HG03558 (cell line): ENCODE results near the gene PMEPA1.

ENCODE experiments used
- ATAC-seq: cut with Tn5 transposase; IDR thresholded peaks from one replicate; pipeline ENCODE4 v1.9.1; 2021; ENCODE audit warnings: moderate number of reproducible peaks; ENCODE audit not compliant: unreplicated experiment; ENCODE audit errors: extremely low read depth

The PMEPA1 gene

GRCh38 chr20:57680934-57681914 is 28.6 kb downstream of the PMEPA1 start:
- no peak for ATAC-seq

GRCh38 chr20:57680131-57680716 is 29.6 kb downstream of the PMEPA1 start:
- peak; percentile 44 for ATAC-seq

GRCh38 chr20:57679113-57679512 is 30.7 kb downstream of the PMEPA1 start:
- ATAC-seq = no peak

GRCh38 chr20:57678340-57678739 is 31.5 kb downstream of the PMEPA1 start:
- ATAC-seq = no peak

GRCh38 chr20:57677584-57677982 is 32.2 kb downstream of the PMEPA1 start:
- ATAC-seq = no peak

- no peak for ATAC-seq
These were observed 32.9 kb downstream of the PMEPA1 start for GRCh38 chr20:57676589-57677583.

- no peak for ATAC-seq
These were observed 34.0 kb downstream of the PMEPA1 start for GRCh38 chr20:57675773-57676172.

GRCh38 chr20:57672953-57673575 is 36.8 kb downstream of the PMEPA1 start:
- no peak for ATAC-seq

GRCh38 chr20:57672164-57672563 is 37.7 kb downstream of the PMEPA1 start:
- ATAC-seq = no peak

- ATAC-seq = no peak
These were observed 38.2 kb downstream of the PMEPA1 start for GRCh38 chr20:57671662-57672061.

- no peak for ATAC-seq
These were observed 38.8 kb downstream of the PMEPA1 start for GRCh38 chr20:57671072-57671391.

- no peak for ATAC-seq
These were observed 39.3 kb downstream of the PMEPA1 start for GRCh38 chr20:57670288-57671071.

- no peak for ATAC-seq
These were observed 40.2 kb downstream of the PMEPA1 start for GRCh38 chr20:57669632-57670031.

GRCh38 chr20:57667924-57668782 is 41.7 kb downstream of the PMEPA1 start:
- ATAC-seq = no peak

- ATAC-seq = no peak
These were observed 42.4 kb downstream of the PMEPA1 start for GRCh38 chr20:57667388-57667787.

GRCh38 chr20:57666834-57667157 is 43.0 kb downstream of the PMEPA1 start:
- ATAC-seq = no peak

- no peak for ATAC-seq
These were observed 43.5 kb downstream of the PMEPA1 start for GRCh38 chr20:57666106-57666833.

GRCh38 chr20:57665589-57665971 is 44.2 kb downstream of the PMEPA1 start:
- no peak for ATAC-seq
